Spleen (tissue), 7 donors: ENCODE data around the gene EDEM3.

Experiments
- CTCF ChIP-seq, 11 experiments: fragments of 200-600 bp in 7 of 11; fragments of 450-650 bp in 4 of 11; sonication (generic) in 4 of 11; IDR thresholded peaks in 8 of 11; conservative IDR thresholded peaks in 3 of 11; 1 replicate in 7 of 11; 2 replicates in 4 of 11; pipeline versions ENCODE4 v1.4.0 to v1.8.0; 2016 to 2021; ENCODE audit warnings: antibody characterized with exemption in 11 of 11, inconsistent platforms in 4 of 11, mild to moderate bottlenecking in 1 of 11
- POLR2AphosphoS5 ChIP-seq, 3 donors: sonication (generic); formaldehyde crosslinking; IDR thresholded peaks; one replicate each; pipeline ENCODE4 v1.5.1; 2017; ENCODE audit warnings: antibody characterized with exemption in 3 of 3
- donor health status: DM: no; HTN: no; CAD: no; lungs with moderate emphysema.
- donor health status: DM: no; HTN: no; CAD: no.
- donor health status: DM: no; HTN: no; CAD: no.

- no peak for TF ChIP-seq CTCF (IDR thresholded peaks at IDR 0.05 in 8 of 11, conservative IDR thresholded peaks at IDR 0.05 in 3 of 11)
- no peak for TF ChIP-seq POLR2AphosphoS5 (IDR thresholded peaks at IDR 0.05)
These were observed 19.2 kb upstream of the EDEM3 start for GRCh38 chr1:184773762-184774320.
